Activated T-cell treated with anti-CD3 and anti-CD28 coated beads, Interleukin-2, amount 50 U/mL, for 4 hours (primary cell): Measurements from ENCODE around the gene ATP11C. TPM values are rescaled to one million over a fixed set of nuclear protein-coding genes. Genes with fewer than 3 reads are reported as not detected.
"Not testable (repeated sequence)": the region's sequence is repeated elsewhere in the genome, so short reads cannot be mapped to it uniquely, and the experiment has no call there.

Experiments used
- ATAC-seq, 2 donors: fragments of 200-7000 bp; cut with Tn5 transposase; one replicate each; pipeline ENCODE4 v1.10.0; 2021
- DNase-seq: peaks from one replicate; pipeline ENCODE4 v3.0.0-alpha.2; 2020
- H3K27me3 Mint-ChIP-seq: one replicate; pipeline ENCODE4 v1.8.0; 2021; ENCODE audit warnings: low read depth, mixed read lengths
- H3K36me3 Mint-ChIP-seq: one replicate; pipeline ENCODE4 v1.8.0; 2022; ENCODE audit warnings: mixed read lengths; ENCODE audit not compliant: insufficient read depth
- H3K4me1 Mint-ChIP-seq: one replicate; pipeline ENCODE4 v1.8.0; 2021; ENCODE audit warnings: low read depth, mixed read lengths
- H3K4me3 Mint-ChIP-seq: one replicate; pipeline ENCODE4 v1.8.0; 2021; ENCODE audit warnings: mild to moderate bottlenecking, moderate library complexity, mixed read lengths
- H3K9me3 Mint-ChIP-seq: one replicate; pipeline ENCODE4 v1.8.0; 2021; ENCODE audit warnings: mixed read lengths
- total RNA-seq, 3 donors: library from RNA; stranded (reverse); gene quantifications; one replicate each; pipeline ENCODE4 v1.2.1, GENCODE V29; 2021

Gene ATP11C
- total RNA-seq, 3 donors from 2014 or later = 12.7 to 15.5 (median 14.1) TPM

DNA sequence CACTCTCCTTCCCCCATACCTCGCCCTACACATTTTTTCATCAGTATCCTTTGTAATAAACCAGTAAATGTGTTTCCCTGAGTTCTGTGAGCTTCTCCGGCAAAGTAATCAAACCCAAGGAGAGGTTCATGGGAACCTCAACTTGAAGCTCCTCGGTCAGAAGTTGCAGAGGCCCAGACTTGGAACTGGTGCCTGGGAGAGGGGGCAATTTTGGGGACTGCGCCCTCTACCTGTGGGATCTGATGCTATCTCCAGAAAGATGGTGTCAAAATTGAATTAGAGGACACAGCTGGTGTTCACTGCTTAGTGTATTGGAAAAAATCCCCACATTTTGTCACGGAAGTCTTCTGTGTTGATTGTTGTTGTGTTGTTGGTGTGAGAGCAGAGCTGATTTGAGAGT, 70.6 kb downstream of the ATP11C start:
- no peaks in the 10 kb centered on the region for H3K9me3 Mint-ChIP-seq
- DNase-seq = no peak

DNA sequence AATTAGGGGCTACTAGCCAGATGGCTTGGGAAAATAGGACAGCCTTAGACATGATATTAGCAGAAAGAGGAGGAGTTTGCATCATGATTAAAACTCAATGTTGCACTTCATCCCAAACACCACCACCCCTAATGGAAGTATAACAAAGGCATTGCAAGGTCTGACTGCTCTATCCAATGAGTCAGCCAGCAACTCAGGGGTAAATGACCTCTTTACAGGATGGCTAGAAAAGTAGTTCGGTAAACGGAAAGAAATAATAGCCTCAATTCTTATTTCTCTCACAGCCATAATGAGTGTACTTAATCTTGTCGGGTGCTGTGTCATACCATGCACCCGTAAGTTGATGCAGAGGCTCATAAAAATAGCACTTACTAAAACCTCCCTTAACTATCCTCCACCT, 76.0 kb downstream of the ATP11C start:
- not testable (repeated sequence) for H3K4me1 Mint-ChIP-seq, H3K27me3 Mint-ChIP-seq, H3K9me3 Mint-ChIP-seq, H3K36me3 Mint-ChIP-seq, ATAC-seq, H3K4me3 Mint-ChIP-seq, DNase-seq

More for the DNA sequence above, 70.6 kb downstream of the ATP11C start:
- no peak overlapping the region for H3K4me3 Mint-ChIP-seq
- ATAC-seq = no peak
- peaks cover 2% of the 10 kb centered on the region for H3K4me1 Mint-ChIP-seq
- H3K27me3 Mint-ChIP-seq = no peaks in the 10 kb centered on the region
- H3K36me3 Mint-ChIP-seq = peaks cover 6% of the 10 kb centered on the region

DNA sequence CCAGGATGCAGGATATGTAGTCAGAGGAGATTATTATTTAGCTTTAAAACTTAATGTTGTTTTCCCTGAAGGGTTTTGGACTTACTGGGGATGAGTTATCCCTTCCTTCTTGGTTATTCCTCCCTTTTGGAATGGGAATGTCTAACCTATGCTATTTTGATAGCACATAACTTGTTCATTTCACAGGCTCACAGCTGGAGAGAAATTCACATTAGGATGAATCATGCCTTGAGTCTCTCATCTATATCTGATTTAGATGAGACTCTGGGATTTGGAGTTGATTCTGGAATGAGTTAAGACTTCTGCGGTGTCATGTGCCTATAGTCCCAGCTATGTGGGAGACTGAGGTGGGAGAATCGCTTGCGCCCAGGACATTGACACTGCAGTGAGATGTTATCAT, 81.1 kb downstream of the ATP11C start:
- Mint-ChIP-seq H3K9me3 (no peaks in the 10 kb centered on the region), H3K4me3 (no peak overlapping the region), H3K36me3 (no peaks in the 10 kb centered on the region), H3K27me3 (no peaks in the 10 kb centered on the region), H3K4me1 (no peaks in the 10 kb centered on the region)
- ATAC-seq (no peak), DNase-seq (no peak)

DNA sequence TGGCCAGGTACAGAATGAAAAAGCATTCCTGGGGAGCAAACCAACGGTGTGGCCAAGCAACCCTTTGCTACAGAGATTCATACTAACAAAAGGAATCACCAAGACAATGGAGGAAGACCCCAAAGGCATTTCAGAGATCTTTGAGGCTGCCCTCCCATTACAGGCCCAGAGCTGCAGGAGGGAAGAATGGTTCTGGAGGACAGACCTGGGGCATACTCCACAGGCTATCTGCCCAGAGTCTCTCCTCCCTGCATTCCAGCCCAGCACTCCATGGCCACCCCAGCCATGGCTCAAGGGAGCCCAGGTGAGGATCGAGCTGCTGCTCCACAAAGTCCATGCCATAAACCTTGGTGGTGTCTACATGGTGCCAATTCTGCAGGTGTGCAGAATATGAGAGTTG, 81.9 kb downstream of the ATP11C start:
- DNase-seq (no peak), ATAC-seq (no peak)
- no peaks in the 10 kb centered on the region for H3K4me1 Mint-ChIP-seq
- no peaks in the 10 kb centered on the region for H3K9me3 Mint-ChIP-seq
- no peaks in the 10 kb centered on the region for H3K27me3 Mint-ChIP-seq
- no peaks in the 10 kb centered on the region for H3K36me3 Mint-ChIP-seq
- H3K4me3 Mint-ChIP-seq = no peak overlapping the region

DNA sequence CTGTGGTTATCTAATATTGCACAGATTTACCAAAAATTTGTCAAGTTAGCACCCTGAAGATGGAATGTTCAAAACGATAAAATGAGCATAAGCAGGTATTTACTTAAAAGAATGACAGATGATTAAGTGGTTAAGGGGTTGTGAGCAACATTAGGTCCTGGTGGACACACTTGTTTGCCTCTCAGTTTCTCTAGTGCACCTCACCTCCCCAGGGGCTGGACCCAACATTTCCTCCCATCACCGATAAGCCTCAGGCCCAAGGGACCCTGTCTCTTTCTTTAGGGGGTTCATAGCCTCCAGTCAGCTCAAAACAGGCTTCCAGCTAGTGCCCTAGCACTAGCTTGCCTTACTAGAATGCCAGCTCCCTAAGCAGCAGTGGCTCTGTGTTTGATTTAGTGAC, 88.0 kb downstream of the ATP11C start:
- ATAC-seq (no peak), DNase-seq (no peak)
- no peak overlapping the region for H3K4me3 Mint-ChIP-seq
- peaks cover 8% of the 10 kb centered on the region for H3K4me1 Mint-ChIP-seq
- no peaks in the 10 kb centered on the region for H3K27me3 Mint-ChIP-seq
- H3K9me3 Mint-ChIP-seq = peaks cover 1% of the 10 kb centered on the region
- peaks cover 4% of the 10 kb centered on the region for H3K36me3 Mint-ChIP-seq

DNA sequence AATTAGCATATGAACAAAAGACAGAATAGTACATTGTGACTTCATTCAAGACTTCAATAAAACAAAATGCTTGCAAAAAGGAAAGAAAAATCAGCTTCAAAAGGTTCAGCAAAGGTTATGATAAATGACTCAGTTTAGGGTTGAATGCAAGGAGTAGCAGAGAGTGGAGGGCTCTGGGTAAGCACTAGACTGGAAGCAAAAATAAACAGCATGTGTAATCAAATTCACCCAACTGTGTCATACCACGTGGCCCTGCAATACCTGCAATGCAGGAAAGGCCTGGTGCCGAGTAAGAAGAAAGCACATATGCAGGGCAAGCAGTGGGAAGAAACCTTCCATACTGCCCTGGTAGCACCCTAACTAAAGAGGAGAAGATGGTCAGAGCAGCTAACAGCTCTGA, 88.7 kb downstream of the ATP11C start:
- peaks cover 8% of the 10 kb centered on the region for H3K36me3 Mint-ChIP-seq
- H3K9me3 Mint-ChIP-seq = peaks cover 7% of the 10 kb centered on the region
- no peak overlapping the region for H3K4me3 Mint-ChIP-seq
- no peaks in the 10 kb centered on the region for H3K27me3 Mint-ChIP-seq
- peak; percentile 66 to 86 for ATAC-seq
- DNase-seq = no peak
- peaks cover 8% of the 10 kb centered on the region for H3K4me1 Mint-ChIP-seq

DNA sequence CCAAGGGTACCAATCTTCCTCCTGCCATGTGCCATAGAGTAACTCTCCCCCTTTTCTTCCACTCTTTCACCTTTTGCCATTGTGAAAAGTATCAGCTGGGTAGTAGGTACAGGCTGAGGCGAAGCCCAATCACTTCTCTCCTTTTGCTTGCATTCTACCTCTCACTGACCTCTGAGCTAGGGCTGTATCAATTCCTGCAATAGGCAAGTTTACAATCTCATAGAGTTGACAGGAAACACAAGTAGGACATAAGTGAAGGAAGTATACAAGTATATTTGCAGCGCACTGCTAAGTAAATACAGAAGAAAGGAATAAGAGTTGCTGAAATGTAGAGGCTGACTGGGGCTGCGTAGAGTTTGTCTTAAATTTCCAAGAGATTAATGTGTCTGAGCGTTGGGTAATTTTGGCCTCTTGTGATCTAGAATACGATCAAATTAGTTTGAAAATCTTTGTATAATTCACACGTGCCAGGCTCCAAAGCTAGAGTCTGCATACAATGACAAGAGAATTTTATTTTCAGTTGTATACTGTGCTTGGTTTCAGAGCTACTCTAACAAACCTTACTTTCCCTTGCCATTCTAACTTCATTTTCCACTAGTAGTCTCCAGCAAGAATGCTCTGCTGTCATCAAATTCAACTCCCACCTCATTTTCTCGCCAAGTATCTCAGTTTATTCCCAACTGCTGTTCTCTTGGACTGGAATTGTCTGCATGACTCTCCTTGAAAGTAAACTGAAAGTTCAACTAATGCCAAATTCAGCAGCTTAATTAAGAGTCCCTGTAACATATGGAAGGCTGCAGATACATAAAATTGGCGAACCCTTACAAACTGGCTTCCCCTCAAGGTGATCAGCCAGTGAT, 90.3 kb downstream of the ATP11C start:
- H3K36me3 Mint-ChIP-seq = peaks cover 10% of the 10 kb centered on the region
- no peaks in the 10 kb centered on the region for H3K27me3 Mint-ChIP-seq
- ATAC-seq (no peak), DNase-seq (no peak)
- peaks cover 11% of the 10 kb centered on the region for H3K9me3 Mint-ChIP-seq
- peaks cover 8% of the 10 kb centered on the region for H3K4me1 Mint-ChIP-seq
- H3K4me3 Mint-ChIP-seq = no peak overlapping the region

DNA sequence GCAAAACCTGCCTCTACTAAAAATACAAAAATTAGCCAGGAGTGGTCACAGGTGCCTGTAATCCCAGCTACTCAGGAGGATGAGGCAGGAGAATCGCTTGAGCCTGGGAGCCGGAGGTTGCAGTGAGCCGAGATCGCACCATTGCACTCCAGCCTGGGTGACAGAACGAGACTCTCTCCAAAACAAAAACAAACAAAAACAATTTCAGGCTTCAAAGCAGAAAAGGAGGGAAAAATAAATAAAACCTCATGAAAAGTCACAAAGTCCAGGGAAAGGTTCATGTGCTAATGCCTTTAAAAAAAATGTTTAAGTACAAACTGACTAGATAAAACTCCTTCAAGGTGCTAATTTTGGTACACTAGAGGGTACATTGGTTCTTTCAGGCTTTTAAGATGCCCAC, 96.5 kb downstream of the ATP11C start:
- H3K4me3 Mint-ChIP-seq, H3K36me3 Mint-ChIP-seq, H3K27me3 Mint-ChIP-seq, ATAC-seq, DNase-seq: not testable (repeated sequence)
- H3K4me1 Mint-ChIP-seq = peaks cover 11% of the 10 kb centered on the region
- peaks cover 11% of the 10 kb centered on the region for H3K9me3 Mint-ChIP-seq

DNA sequence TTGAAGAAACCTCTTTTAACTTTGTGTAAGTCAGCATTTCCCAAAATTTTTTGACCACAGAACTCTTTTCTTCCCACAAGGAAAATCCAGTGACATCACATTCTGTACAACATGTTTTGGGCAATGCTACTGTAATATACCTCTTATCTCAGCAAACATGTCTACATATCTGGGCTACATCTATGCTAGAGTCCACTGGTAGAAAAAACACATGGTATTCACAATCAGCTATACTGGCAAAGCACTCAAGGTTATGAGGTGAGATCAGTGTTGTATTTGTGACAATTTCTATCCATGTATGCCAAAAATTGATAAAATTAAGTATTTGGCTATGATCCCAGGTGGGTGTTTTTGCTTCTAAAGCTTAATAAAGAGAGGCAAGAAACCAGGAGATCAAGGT, 98.0 kb downstream of the ATP11C start:
- DNase-seq (no peak), ATAC-seq (no peak)
- Mint-ChIP-seq H3K27me3 (no peaks in the 10 kb centered on the region), H3K4me1 (peaks cover 14% of the 10 kb centered on the region), H3K36me3 (peaks cover 5% of the 10 kb centered on the region), H3K9me3 (peaks cover 10% of the 10 kb centered on the region), H3K4me3 (no peak overlapping the region)

DNA sequence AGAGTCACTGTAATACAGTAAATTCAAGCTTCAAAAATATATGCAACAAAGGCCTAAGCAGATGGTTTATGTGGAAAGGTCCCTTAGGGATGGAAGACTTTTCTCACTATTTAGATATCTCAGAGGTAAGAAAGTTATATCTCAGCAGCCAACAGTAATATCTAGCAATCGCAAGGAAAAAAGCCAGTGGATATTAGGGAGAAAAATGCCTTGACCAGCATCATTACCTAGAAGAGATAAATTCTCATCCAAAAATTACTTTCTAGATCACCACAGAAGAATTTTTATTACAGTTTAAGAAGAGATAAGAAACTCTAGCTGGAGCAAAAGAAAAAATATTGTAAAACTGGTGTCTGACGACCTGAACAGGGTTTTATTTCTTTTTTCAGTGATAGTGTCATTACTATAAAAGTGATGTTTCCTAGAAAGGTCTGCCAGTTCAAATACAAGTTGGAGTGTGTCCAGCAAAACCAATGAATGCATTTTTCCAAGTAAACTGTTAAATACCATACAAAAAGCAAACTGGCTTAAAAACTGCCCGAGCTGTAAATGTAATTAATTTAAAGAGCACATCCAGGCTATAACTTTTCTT, 100.0 kb downstream of the ATP11C start:
- no peaks in the 10 kb centered on the region for H3K9me3 Mint-ChIP-seq
- H3K4me3 Mint-ChIP-seq = no peak overlapping the region
- H3K27me3 Mint-ChIP-seq = no peaks in the 10 kb centered on the region
- DNase-seq = no peak
- H3K36me3 Mint-ChIP-seq = no peaks in the 10 kb centered on the region
- H3K4me1 Mint-ChIP-seq = peaks cover 19% of the 10 kb centered on the region
- ATAC-seq = no peak

DNA sequence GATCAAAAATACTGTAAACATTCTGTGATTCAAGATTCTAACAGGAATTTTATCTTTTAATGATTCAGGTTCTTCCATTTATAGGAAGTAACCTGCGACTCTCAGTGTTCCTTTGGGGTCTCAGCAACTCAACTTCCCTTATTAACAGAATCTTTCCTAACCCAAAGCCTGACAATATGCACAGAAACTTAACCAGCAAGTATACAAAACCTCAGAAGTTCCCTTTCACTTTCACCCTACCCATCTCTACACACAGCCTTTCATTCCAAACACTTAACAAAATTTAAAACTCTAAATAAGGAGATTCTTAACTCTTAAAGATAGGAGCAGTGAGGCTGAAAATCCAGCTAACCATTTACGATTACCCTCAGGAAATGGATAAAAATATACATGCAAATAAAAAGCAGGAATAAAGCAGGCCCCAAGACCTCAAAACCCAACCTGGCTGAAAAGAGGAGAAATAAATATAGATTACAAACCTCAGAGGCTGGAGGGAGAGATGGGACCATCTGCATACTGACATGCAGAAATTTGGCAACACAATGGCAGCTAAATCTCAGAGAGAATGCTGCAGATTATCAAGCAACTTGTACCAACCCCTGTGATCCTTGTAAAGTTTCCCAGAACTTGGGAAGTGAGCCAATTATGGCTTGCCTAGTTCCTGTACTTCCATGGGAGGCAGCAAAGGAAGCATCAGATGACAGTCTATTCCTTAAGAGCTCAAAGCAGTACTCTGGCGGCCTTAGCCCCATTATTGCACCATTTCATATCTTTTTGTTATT, 101.0 kb downstream of the ATP11C start:
- DNase-seq (no peak), ATAC-seq (no peak)
- H3K36me3 Mint-ChIP-seq = no peaks in the 10 kb centered on the region
- peaks cover 19% of the 10 kb centered on the region for H3K4me1 Mint-ChIP-seq
- H3K4me3 Mint-ChIP-seq = no peak overlapping the region
- H3K27me3 Mint-ChIP-seq = no peaks in the 10 kb centered on the region
- no peaks in the 10 kb centered on the region for H3K9me3 Mint-ChIP-seq

DNA sequence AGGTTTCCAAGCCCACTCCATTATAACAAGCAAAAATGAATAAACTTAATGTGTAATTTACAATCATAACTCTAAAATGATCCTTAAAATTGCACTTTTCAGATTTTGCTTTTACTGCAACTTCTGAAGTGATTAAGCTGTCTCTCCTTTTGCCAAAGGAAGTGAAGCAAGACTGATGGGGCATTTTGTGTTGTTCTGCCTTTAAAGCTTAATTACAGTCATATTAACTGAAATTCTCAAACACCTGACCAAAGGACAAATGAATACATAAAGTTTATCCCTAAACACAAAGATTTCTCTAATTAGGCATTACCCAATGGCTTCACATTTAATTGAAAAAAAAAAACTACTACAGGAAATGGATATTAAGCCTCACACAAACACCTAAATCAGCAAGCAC, 101.8 kb downstream of the ATP11C start:
- Mint-ChIP-seq H3K9me3 (no peaks in the 10 kb centered on the region), H3K36me3 (no peaks in the 10 kb centered on the region), H3K4me1 (peaks cover 19% of the 10 kb centered on the region), H3K27me3 (no peaks in the 10 kb centered on the region), H3K4me3 (no peak overlapping the region)
- DNase-seq = no peak
- no peak for ATAC-seq

DNA sequence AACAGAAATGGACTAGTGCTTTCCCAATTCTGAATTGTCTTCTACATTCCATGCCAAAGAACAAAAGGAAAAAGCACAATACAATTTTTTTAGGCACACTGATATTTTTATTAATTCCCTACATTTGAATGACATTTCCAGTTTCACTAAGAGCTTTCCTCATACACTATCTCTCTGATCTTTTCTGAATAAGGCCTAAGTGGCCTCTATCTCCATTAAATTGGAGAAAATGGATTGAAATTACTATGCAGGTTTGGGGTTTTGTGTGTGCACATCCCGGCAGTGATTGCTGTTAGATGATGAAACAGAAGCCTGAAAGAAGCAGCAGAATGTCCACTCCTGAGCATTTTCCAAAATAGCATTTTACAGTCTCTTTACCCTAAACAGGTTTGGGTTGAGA, 104.0 kb downstream of the ATP11C start:
- no peak for DNase-seq
- no peak overlapping the region for H3K4me3 Mint-ChIP-seq
- ATAC-seq = no peak
- H3K9me3 Mint-ChIP-seq = no peaks in the 10 kb centered on the region
- peaks cover 6% of the 10 kb centered on the region for H3K36me3 Mint-ChIP-seq
- H3K4me1 Mint-ChIP-seq = peaks cover 19% of the 10 kb centered on the region
- no peaks in the 10 kb centered on the region for H3K27me3 Mint-ChIP-seq

DNA sequence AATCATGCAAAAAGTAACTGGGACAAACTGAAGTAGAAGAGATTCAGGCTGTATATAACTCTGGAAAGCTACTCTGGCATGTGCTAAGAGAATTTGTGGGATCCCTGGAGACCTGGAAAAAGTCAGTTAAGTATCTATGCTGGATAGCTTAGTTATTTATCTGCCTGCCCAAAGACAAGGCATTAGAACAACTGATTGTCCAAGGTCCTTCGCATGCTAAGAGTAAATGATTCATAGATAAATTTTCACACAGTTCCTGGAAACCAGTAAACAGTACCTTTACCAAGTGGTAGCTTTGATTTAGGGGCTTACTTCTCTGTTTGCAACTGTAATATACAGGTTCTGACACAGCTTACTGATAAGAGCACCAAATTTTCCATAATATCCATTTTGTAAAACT, 104.8 kb downstream of the ATP11C start:
- Mint-ChIP-seq H3K4me1 (peaks cover 19% of the 10 kb centered on the region), H3K9me3 (no peaks in the 10 kb centered on the region), H3K27me3 (no peaks in the 10 kb centered on the region), H3K4me3 (no peak overlapping the region), H3K36me3 (peaks cover 6% of the 10 kb centered on the region)
- ATAC-seq (no peak), DNase-seq (no peak)
